ENCODE data around the gene RHBDD1. TPM values are rescaled to one million over a fixed set of nuclear protein-coding genes. Genes with fewer than 3 reads are reported as not detected.

The RHBDD1 gene
- total and polyA plus RNA-seq, 4 donors, result 8.5 to 45.8 (median 16.1) TPM

DNA sequence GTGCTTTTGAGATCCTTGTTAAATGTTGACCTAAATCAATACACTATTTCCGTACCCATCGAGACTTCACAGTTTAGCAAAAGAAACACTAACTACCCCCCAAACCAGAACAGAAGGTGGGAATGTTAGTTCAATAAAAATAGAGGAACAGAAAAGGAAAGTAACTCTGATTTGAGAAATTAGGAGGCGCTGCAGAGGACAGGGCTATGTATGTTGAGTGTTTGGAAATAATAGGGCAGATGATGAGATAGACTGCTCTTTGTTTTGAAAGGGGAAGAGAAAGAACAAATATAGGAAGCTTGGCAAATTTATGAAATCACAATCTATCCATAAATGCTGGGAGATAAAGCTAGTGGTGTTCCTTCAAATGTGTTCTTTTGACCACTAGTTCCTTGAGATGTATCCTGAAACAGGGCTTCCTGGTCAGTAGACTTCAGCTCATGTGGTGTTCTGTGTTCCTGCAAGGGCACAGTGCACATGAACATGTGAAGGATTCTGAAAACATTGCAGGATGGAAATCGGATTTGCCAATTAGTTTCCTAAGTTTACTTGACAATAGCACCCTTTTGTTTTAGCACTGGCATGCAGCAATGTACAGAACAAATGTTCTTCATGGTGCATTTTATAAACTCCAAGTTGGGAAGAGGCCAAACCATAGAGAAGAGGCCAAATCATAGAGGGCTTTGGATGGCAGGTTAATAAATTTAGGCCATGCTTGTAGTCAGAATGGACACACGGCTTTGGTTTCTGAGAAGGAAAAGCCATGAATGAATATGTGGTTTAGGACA is 39.8 kb downstream of the RHBDD1 start:
- 86% methylated on average over 5 of the region's 5 CpGs for WGBS
- H3K9ac ChIP-seq (ENCODE audit: low read depth in 1 of 2, low read length in 2 of 2), result no peak overlapping the region

GRCh38 chr2:226877491-226877890 is 41.6 kb downstream of the RHBDD1 start:
- TF ChIP-seq REST (IDR thresholded peaks at IDR 0.05) (no peak), SP1 (IDR thresholded peaks at IDR 0.05) (no peak), HNF4G (IDR thresholded peaks at IDR 0.05) (no peak), GABPA (IDR thresholded peaks at IDR 0.05 in 1 of 2, conservative IDR thresholded peaks at IDR 0.05 in 1 of 2) (no peak), FOXA1 (IDR thresholded peaks at IDR 0.05) (no peak), CTCF (IDR thresholded peaks at IDR 0.05; ENCODE audit: low read depth, low read length, missing input control) (no peak), NR2F2 (IDR thresholded peaks at IDR 0.05) (no peak), TAF1 (conservative IDR thresholded peaks at IDR 0.05) (no peak), YY1 (IDR thresholded peaks at IDR 0.05) (no peak), RAD21 (IDR thresholded peaks at IDR 0.05) (no peak), EGR1 (IDR thresholded peaks at IDR 0.05; ENCODE audit: low read depth in 2 of 2) (no peak), ATF3 (IDR thresholded peaks at IDR 0.05) (no peak), JUND (IDR thresholded peaks at IDR 0.05) (no peak), ZBTB33 (IDR thresholded peaks at IDR 0.05) (no peak), FOXA2 (IDR thresholded peaks at IDR 0.05) (no peak), HNF4A (conservative IDR thresholded peaks at IDR 0.05) (no peak)
- TF ChIP-seq, protein P1, sequence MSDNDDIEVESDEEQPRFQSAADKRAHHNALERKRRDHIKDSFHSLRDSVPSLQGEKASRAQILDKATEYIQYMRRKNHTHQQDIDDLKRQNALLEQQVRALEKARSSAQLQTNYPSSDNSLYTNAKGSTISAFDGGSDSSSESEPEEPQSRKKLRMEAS (IDR thresholded peaks at IDR 0.05), result no peak
- 97% methylated on average over 3 of the region's 3 CpGs for WGBS

More for the DNA sequence above, 39.8 kb downstream of the RHBDD1 start:
- H3K9me3 ChIP-seq (ENCODE audit: control insufficient read depth in 4 of 4, low read length in 3 of 4), result no peaks in the 10 kb centered on the region
- H3K27ac ChIP-seq (ENCODE audit: low read depth in 1 of 2, low read length in 2 of 2), result no peak overlapping the region
- no peaks in the 10 kb centered on the region for H3K4me1 ChIP-seq (ENCODE audit: control insufficient read depth in 4 of 4, insufficient read depth in 4 of 4, low read length in 3 of 4)
- no peak overlapping the region for H3K4me3 ChIP-seq (ENCODE audit: low read depth in 1 of 3, low read length in 3 of 3)
- TF ChIP-seq FOXA1 (IDR thresholded peaks at IDR 0.05), result no peak
- TF ChIP-seq RXRA (IDR thresholded peaks at IDR 0.05), result no peak
- no peak for TF ChIP-seq ATF3 (IDR thresholded peaks at IDR 0.05)
- TF ChIP-seq GABPA (IDR thresholded peaks at IDR 0.05 in 1 of 2, conservative IDR thresholded peaks at IDR 0.05 in 1 of 2), result no peak
- peaks cover 0 to 4% (median 0%) of the 10 kb centered on the region in 4 donors for H3K36me3 ChIP-seq (ENCODE audit: control insufficient read depth in 4 of 4, insufficient read depth in 3 of 4, low read depth in 1 of 4, low read length in 3 of 4)
- H3K27me3 ChIP-seq (ENCODE audit: control insufficient read depth in 4 of 4, insufficient read depth in 4 of 4, low read length in 3 of 4), result no peaks in the 10 kb centered on the region
- DNase-seq (ENCODE audit: low spot score), result no peak

More at GRCh38 chr2:226877491-226877890, 41.6 kb downstream of the RHBDD1 start:
- no peaks in the 10 kb centered on the region for H3K27me3 ChIP-seq (ENCODE audit: control insufficient read depth in 4 of 4, insufficient read depth in 4 of 4, low read length in 3 of 4)
- H3K9me3 ChIP-seq (ENCODE audit: control insufficient read depth in 4 of 4, low read length in 3 of 4), result no peaks in the 10 kb centered on the region
- DNase-seq (ENCODE audit: low spot score), result no peak
- H3K27ac ChIP-seq (ENCODE audit: low read depth in 1 of 2, low read length in 2 of 2), result no peak overlapping the region
- no peaks in the 10 kb centered on the region for H3K4me1 ChIP-seq (ENCODE audit: control insufficient read depth in 4 of 4, insufficient read depth in 4 of 4, low read length in 3 of 4)
- no peak overlapping the region for H3K4me3 ChIP-seq (ENCODE audit: low read depth in 1 of 3, low read length in 3 of 3)
- H3K9ac ChIP-seq (ENCODE audit: low read depth in 1 of 2, low read length in 2 of 2), result no peak overlapping the region
- peaks cover 0 to 4% (median 0%) of the 10 kb centered on the region in 4 donors for H3K36me3 ChIP-seq (ENCODE audit: control insufficient read depth in 4 of 4, insufficient read depth in 3 of 4, low read depth in 1 of 4, low read length in 3 of 4)

All from liver (tissue), 9 donors.